Measurements from ENCODE around the gene PLXNC1. TPM values are rescaled to one million over a fixed set of nuclear protein-coding genes. Genes with fewer than 3 reads are reported as not detected.

Gene PLXNC1
- total and polyA plus RNA-seq, 3 donors from 2014 or later, result 36.5 to 201 (median 96.5) TPM

- H3K27ac ChIP-seq, result no peak overlapping the region
- no peaks in the 10 kb centered on the region for H3K27me3 ChIP-seq
- intact Hi-C loops (cut with DNase I; ENCODE audit: low total_unique reads), result no loop called here
- 93 to 94% methylated on average over 4 of the region's 4 CpGs for WGBS, 2 donors
- H3K4me1 ChIP-seq, result peaks cover 8% of the 10 kb centered on the region
- H3K4me3 ChIP-seq, result no peak overlapping the region
- TF ChIP-seq POLR2A (IDR thresholded peaks at IDR 0.05), result no peak
- no peak for TF ChIP-seq CTCF (IDR thresholded peaks at IDR 0.05)
- no peaks in the 10 kb centered on the region for H3K9me3 ChIP-seq
- no peak for DNase-seq
- H3K36me3 ChIP-seq (ENCODE audit: low read depth, missing control alignments), result no peaks in the 10 kb centered on the region
These were observed 101.8 kb downstream of the PLXNC1 start for GRCh38 chr12:94250130-94250529.

DNA sequence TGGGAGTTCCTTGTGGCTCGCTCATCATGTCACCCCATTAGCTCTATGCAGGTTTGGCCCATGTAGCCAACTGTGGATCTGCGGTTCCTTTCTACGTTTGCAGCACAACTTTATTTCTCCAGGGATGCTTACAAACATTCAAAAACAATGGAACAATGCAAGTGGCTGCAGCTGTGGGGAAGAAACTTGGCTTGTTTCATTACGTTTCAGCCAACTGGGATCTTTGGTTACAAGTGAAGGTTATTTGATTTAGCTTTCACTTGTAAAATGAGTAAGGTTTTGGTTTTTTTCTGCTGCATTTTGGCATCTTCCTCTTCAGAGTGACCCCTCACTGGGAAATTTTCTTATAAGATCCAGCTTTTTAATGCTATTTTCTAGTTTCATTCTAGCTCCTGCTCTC, 105.9 kb downstream of the PLXNC1 start:
- no peaks in the 10 kb centered on the region for H3K9me3 ChIP-seq
- H3K36me3 ChIP-seq (ENCODE audit: low read depth, missing control alignments), result no peaks in the 10 kb centered on the region
- intact Hi-C loops (cut with DNase I; ENCODE audit: low total_unique reads), result no loop called here
- H3K4me3 ChIP-seq, result no peak overlapping the region
- WGBS, 2 donors, result 37 to 51% methylated on average over 4 of the region's 4 CpGs
- no peak for TF ChIP-seq POLR2A (IDR thresholded peaks at IDR 0.05)
- TF ChIP-seq CTCF (IDR thresholded peaks at IDR 0.05), result no peak
- H3K27me3 ChIP-seq, result no peaks in the 10 kb centered on the region
- peaks cover 28% of the 10 kb centered on the region for H3K4me1 ChIP-seq
- H3K27ac ChIP-seq, result peak overlapping the region in 1 of 2 donors; percentile 14
- no peak for DNase-seq

DNA sequence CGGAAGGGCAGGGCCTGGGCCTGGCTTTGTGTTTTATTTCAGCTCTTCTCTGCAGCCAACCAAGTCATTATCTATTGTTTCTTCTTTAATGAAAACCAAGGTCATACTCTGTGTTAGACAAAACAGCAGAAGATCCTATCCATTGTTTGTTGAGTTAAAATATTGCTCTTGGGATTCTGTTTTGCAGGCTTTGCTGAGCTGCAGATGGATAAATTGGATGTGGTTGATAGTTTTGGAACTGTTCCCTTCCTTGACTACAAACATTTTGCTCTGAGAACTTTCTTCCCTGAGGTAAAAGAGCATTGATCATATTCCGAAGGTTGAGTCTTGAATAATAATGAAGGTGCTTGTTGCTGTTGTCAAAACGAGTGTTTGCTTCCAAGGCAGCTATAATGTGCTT, 106.6 kb downstream of the PLXNC1 start:
- Histone ChIP-seq H3K9me3 (no peaks in the 10 kb centered on the region), H3K4me1 (peaks cover 28% of the 10 kb centered on the region), H3K4me3 (no peak overlapping the region), H3K27me3 (no peaks in the 10 kb centered on the region), H3K27ac (peak overlapping the region; percentile 14 to 28), H3K36me3 (ENCODE audit: low read depth, missing control alignments) (no peaks in the 10 kb centered on the region)
- 56 to 59% methylated on average over 3 of the region's 3 CpGs for WGBS, 2 donors
- no peak for DNase-seq
- no peak for TF ChIP-seq POLR2A (IDR thresholded peaks at IDR 0.05)
- no peak for TF ChIP-seq CTCF (IDR thresholded peaks at IDR 0.05)
- intact Hi-C loops (cut with DNase I; ENCODE audit: low total_unique reads), result no loop called here

- H3K36me3 ChIP-seq (ENCODE audit: low read depth, missing control alignments), result no peaks in the 10 kb centered on the region
- H3K4me1 ChIP-seq, result peaks cover 28% of the 10 kb centered on the region
- no peaks in the 10 kb centered on the region for H3K27me3 ChIP-seq
- intact Hi-C loops (cut with DNase I; ENCODE audit: low total_unique reads), result no loop called here
- peak overlapping the region; percentile 14 to 28 for H3K27ac ChIP-seq
- no peaks in the 10 kb centered on the region for H3K9me3 ChIP-seq
- no peak overlapping the region for H3K4me3 ChIP-seq
- DNase-seq, result no peak
- TF ChIP-seq CTCF (IDR thresholded peaks at IDR 0.05), result no peak
- no peak for TF ChIP-seq POLR2A (IDR thresholded peaks at IDR 0.05)
These were observed 107.1 kb downstream of the PLXNC1 start for GRCh38 chr12:94255428-94255827.

DNA sequence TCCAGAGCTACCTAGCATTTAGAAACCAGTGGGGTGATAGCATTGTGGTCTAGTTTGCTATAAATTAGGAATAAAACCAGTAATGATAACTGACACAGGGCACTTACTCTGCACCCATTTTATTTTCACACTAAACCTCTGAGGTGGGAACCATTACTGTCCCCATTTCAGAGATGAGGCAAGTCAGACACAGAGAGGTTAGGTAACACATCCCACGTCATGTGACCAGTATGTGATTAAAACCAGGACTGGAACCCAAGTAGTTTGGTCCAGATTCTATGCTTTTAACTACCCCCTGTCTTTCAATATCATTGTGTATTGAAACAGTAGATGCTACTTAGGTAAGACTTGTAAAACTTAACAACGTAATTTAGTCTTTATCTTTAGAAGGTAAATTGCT, 110.2 kb downstream of the PLXNC1 start:
- H3K9me3 ChIP-seq, result no peaks in the 10 kb centered on the region
- H3K4me3 ChIP-seq, result no peak overlapping the region
- DNase-seq, result no peak
- intact Hi-C loops (cut with DNase I; ENCODE audit: low total_unique reads), result no loop called here
- H3K36me3 ChIP-seq (ENCODE audit: low read depth, missing control alignments), result no peaks in the 10 kb centered on the region
- H3K27me3 ChIP-seq, result no peaks in the 10 kb centered on the region
- peak overlapping the region; percentile 20 to 57 for H3K27ac ChIP-seq
- WGBS, 2 donors, result 80 to 87% methylated on average over 2 of the region's 2 CpGs
- peaks cover 50% of the 10 kb centered on the region for H3K4me1 ChIP-seq
- no peak for TF ChIP-seq POLR2A (IDR thresholded peaks at IDR 0.05)
- no peak for TF ChIP-seq CTCF (IDR thresholded peaks at IDR 0.05)
